CD1c-positive myeloid dendritic cell (primary cell): ENCODE results near the gene ZNF385A.
A peak's percentile ranks its signal among the peaks of the same experiment; 100 is the strongest.
"Not testable (repeated sequence)": the region's sequence is repeated elsewhere in the genome, so short reads cannot be mapped to it uniquely, and the experiment has no call there.

Source experiments
- DNase-seq: peaks from one replicate; pipeline ENCODE4 v3.0.0-alpha.2; 2016; ENCODE audit errors: extremely low spot score

Gene ZNF385A

GRCh38 chr12:54356228-54356627, 28.3 kb downstream of the ZNF385A start:
- no peak for DNase-seq

- DNase-seq, result no peak
Measured at GRCh38 chr12:54355104-54355815, 29.3 kb downstream of the ZNF385A start.

DNA sequence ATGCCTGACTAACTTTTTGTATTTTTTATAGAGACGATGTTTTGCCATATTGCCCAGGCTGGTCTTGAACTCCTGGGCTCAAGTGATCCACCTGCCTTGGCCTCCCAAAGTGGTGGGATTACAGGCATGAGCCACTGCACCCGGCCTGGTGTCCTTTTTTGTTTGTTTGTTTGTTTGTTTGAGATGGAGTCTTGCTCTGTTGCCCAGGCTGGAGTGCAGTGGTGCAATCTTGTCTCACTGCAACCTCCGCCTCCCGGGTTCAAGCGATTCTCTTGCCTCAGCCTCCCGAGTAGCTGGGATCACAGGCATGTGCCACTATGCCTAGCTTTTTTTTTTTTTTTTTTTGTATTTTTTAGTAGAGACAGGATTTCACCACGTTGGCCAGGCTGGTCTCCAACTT, 30.3 kb downstream of the ZNF385A start:
- not testable (repeated sequence) for DNase-seq

- DNase-seq, result no peak
Measured at GRCh38 chr12:54352891-54353874, 31.4 kb downstream of the ZNF385A start.

DNA sequence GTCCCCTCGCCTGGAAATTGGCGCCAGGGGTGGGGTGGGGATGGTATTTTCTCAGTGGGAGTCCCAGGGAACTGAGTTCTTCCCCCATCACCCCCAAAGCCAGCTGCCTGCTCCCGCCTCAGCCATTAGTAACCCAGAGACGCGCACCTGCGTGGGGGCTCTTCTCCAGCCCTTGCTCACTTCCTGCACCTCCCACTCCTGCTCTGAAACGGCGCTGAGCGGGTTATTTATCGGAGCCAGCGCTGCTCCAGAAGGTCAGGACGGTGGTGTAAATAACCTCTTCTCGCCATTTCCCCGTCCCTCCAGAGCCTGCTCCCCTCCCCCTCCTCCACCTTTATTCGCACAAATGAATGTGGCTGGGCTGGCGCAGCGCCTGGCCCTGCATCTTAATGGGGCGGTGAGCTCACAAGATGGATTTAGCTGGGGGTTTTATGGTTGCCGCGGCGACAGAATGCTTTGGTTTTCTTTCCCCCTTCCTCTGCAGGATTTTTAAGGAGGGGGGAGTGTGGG, 32.5 kb downstream of the ZNF385A start:
- DNase-seq, result no peak

DNA sequence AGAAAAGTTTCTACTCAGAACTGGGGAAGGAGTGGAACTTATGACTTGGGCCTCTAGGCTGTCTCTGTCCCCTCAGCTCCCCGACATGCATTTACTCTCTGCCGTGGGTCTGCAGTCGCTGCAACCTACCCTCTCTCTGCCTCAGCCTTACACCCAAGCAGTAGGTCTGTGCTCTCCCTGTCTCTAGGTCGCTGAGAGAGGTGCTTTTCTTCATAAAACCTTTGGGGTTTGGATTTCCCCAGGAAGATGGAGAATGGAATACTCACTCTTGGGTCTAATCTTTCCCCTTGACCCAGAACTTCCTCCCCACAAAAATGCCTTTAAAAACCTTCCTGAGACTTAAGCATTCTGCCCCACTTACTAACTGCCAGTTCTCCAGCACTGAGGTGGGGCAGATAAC, 33.2 kb downstream of the ZNF385A start:
- DNase-seq, result no peak

- no peak for DNase-seq
Measured at GRCh38 chr12:54350743-54351142, 33.8 kb downstream of the ZNF385A start.

DNA sequence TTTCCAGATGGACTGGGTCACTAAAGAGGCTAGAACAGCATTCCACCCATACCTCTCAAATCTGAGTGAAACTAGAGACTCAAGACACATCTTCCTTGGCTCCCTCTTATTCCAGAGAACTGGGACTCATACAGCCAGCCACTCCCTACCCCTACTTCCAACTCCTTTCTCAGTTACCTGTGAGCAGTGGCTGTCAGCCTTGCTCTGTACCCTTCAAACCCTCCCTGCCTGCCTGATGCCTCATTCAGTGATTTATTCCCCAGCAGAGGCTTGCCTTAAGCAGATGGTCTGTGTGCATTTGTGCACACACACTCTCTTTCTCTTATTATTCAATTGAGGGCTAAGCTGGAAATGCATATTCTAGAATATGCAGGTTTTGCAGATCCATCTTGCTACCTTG, 34.9 kb downstream of the ZNF385A start:
- no peak for DNase-seq

DNA sequence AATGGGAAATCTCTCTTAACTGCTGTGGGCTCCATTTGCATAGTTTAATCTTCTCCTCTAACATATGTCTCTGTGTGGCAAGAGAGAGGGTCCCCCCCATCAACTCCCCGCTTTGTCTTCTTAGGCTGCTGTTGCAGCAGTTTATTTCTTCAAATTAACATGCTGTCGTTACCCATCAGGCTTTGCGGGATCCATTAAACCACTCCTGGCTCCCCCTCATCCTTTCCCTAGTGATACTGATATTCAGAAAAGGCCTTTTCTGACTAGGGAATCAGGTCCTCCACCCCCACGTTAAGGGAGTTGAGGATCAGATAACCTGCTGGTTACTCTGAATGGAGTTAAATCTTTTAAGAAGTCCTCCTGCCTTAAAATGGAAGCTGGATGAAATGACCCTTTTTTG, 35.5 kb downstream of the ZNF385A start:
- no peak for DNase-seq

GRCh38 chr12:54341378-54342300, 42.9 kb downstream of the ZNF385A start:
- DNase-seq, result no peak

DNA sequence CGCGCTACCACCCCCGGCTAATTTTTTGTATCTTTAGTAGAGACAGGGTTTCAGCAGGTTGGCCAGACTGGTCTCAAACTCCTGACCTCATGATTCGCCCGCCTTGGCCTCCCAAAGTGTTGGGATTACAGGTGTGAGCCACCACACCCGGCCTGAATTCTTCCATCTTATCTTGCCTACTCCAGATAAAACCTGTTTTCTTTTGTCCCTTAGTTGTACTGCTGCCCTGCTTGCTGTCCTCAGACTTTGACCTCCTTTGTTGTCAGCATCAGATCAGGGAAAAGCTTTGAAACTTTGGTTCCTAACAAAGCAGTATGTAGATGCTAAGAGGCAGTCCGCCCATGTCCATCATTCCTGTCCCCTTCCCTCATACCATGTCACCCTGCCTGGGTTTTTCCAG, 43.7 kb downstream of the ZNF385A start:
- no peak for DNase-seq

DNA sequence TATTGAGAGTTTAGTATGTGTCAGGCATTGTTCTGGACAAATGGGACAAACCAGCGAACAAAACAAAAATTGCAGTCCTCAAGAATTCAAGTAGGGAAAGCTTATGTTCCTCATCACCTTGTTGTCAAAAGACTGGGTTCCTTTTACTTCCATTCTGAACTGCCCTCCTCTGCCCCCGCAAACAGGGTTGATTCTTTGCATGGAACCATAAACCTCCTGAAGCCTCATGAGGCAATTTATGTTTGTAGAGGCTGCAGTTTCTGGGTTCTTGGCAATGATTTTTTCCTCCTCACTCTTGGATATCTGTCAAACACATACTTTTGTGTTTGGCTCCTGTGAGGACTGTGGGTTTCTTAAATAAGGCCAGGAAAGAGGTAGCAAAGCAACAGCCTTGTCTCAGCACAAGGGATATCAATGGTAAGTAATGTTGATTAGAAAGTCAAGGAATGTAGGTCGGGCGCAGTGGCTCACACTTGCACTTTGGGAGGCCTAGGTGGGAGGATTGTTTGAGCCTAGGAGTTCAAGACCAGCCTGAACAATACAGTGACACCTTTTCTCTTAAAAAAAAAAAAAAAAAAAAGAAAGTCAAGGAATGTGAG, 45.7 kb downstream of the ZNF385A start:
- DNase-seq, result no peak

DNA sequence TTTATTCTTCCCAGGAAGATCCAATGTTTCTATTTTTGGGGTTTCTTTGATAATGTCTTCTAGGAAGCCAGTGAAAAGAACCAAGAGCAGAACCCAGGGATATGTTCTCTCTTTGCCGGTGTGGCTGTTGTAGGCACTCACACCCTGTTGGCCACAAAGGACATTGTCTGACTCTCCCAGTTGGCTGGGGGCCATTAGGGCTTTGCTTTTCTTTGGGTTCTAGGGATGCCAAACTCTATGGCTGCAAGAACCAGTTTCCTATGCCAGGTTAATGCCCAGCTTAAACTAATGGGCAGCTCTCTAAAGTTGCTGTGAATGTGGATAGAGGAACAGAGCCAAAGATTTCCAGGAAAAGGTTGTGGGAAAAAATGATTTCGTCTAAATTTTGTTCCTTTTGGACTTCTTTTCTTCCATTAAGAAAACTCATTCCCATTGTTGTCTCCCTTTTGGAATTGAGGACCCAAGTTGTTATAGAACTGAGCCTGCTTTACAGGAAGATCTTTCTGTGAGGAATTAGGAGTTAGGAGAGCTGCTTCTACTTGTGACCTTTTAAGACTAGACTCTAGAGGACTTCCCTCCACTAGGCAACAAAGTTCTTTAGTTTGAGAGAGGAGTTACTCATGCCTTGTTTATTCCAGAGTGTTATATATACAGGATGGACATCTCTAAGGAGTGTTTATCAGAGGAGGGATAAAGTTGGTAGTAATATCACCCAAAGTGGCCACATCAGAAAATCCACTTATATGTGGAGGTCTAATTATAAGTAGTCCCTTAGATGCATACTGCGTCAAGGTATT, 46.5 kb downstream of the ZNF385A start:
- no peak for DNase-seq

DNA sequence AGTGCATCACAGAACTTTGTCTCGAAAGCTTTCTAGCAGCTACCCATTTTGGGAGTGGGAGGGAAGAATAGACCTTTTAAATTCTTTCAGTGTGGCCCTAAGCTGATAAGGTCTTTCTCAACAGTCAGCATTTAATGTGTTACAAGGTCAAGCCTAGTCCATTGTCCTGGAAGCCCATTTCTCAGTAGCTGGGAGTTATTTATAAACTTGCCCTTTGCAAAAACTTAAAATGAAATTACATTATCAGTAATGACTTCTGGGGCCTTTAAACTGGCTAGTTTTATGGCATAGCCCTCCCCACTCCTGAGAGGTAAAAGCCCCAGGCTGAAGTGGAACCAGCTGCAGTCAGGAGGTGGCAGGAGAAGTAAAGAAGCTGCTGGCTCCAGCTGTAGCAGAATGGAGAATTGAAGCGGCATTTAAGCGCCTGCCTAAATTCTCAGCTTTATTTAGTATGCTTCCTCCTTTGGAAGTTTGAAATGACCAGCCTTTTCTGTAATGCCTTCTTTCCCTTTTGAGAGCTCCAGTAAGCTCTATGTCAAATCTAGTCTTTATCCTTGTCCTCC, 47.2 kb downstream of the ZNF385A start:
- peak; percentile 59 for DNase-seq

- no peak for DNase-seq
Measured at GRCh38 chr12:54333420-54334034, 51.0 kb downstream of the ZNF385A start.

- no peak for DNase-seq
Measured at GRCh38 chr12:54331461-54331860, 53.1 kb downstream of the ZNF385A start.

- no peak for DNase-seq
Measured at GRCh38 chr12:54330442-54330841, 54.1 kb downstream of the ZNF385A start.

DNA sequence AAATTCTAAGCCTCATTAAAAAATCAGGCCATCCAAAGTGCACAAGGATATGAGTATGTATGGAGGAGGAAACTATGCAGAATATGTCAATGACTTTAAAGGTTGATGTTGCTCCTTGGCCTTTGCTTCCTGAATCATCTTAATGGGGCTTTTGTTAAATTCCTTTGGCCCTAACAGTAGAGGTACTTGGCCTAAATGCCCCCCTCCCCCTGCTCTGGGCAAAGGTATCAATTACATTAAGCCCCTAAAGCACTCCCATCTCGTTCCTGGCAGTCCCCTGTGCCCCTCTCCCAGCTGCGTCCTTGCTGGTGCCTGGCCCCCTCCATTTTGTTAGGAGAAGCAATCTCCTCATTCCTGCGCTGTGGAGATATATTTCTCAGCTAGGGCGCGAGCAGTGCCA, 54.8 kb downstream of the ZNF385A start:
- DNase-seq, result no peak

GRCh38 chr12:54328595-54329337, 55.8 kb downstream of the ZNF385A start:
- DNase-seq, result no peak
